SK-N-SH treated with all-trans-retinoic acid at 6 μM for 48 hours (cell line): ENCODE measurements around the gene GMPR2.

Experiments used
- ATAC-seq: fragments of 200-7000 bp; cut with Tn5 transposase; 3 replicates; pipeline ENCODE4 v1.9.1; 2020; ENCODE audit warnings: mild to moderate bottlenecking, moderate library complexity
- ARNTL ChIP-seq: fragments of 450-650 bp; formaldehyde crosslinking; IDR thresholded peaks from 2 replicates; pipeline ENCODE4 v1.5.0; 2020; ENCODE audit warnings: low read depth, mild to moderate bottlenecking, moderate library complexity, borderline replicate concordance
- BACH2 ChIP-seq: fragments of 250-450 bp; sonication (Bioruptor Pico); IDR thresholded peaks from 2 replicates; pipeline ENCODE4 v1.9.0; 2021; ENCODE audit warnings: mild to moderate bottlenecking, borderline replicate concordance
- CSDC2 ChIP-seq: fragments of 250-450 bp; sonication (Bioruptor Pico); IDR thresholded peaks from 2 replicates; pipeline ENCODE4 v1.5.0; 2020; ENCODE audit warnings: mild to moderate bottlenecking, moderate library complexity
- ISL1 ChIP-seq: fragments of 250-450 bp; sonication (Bioruptor Pico); IDR thresholded peaks from 2 replicates; pipeline ENCODE4 v2.1.2; 2022; ENCODE audit warnings: mild to moderate bottlenecking, moderate library complexity
- OSR1 ChIP-seq: fragments of 250-450 bp; sonication (Bioruptor Pico); IDR thresholded peaks from 2 replicates; pipeline ENCODE4 v1.8.0; 2022; ENCODE audit warnings: moderate library complexity, mild to moderate bottlenecking, inconsistent platforms
- PPARA ChIP-seq: fragments of 250-450 bp; sonication (Bioruptor Pico); IDR thresholded peaks from 2 replicates; pipeline ENCODE4 v1.5.0; 2020; ENCODE audit warnings: mild to moderate bottlenecking, borderline replicate concordance
- RARB ChIP-seq: fragments of 250-450 bp; sonication (Bioruptor Pico); IDR thresholded peaks from 2 replicates; pipeline ENCODE4 v1.8.0; 2021; ENCODE audit warnings: mild to moderate bottlenecking, moderate library complexity
- SNAI2 ChIP-seq: fragments of 250-450 bp; sonication (Bioruptor Pico); IDR thresholded peaks from 2 replicates; pipeline ENCODE4 v1.5.0; 2020; ENCODE audit warnings: mild to moderate bottlenecking, moderate library complexity
- TCF4 ChIP-seq: fragments of 250-450 bp; sonication (Bioruptor Pico); IDR thresholded peaks from 2 replicates; pipeline ENCODE4 v1.8.0; 2021; ENCODE audit warnings: mild to moderate bottlenecking, moderate library complexity, borderline replicate concordance
- TOX ChIP-seq: fragments of 250-450 bp; sonication (Bioruptor Pico); IDR thresholded peaks from 2 replicates; pipeline ENCODE4 v1.8.0; 2021; ENCODE audit warnings: mild to moderate bottlenecking, moderate library complexity, borderline replicate concordance
- ZC3H10 ChIP-seq: fragments of 250-450 bp; sonication (Bioruptor Pico); IDR thresholded peaks from 2 replicates; pipeline ENCODE4 v1.5.1; 2021; ENCODE audit warnings: mild to moderate bottlenecking, moderate library complexity
- ZFP3 ChIP-seq: fragments of 250-450 bp; sonication (Bioruptor Pico); IDR thresholded peaks from 2 replicates; pipeline ENCODE4 v1.5.0; 2020; ENCODE audit warnings: mild to moderate bottlenecking, moderate library complexity
- ZFP30 ChIP-seq: fragments of 450-650 bp; formaldehyde crosslinking; IDR thresholded peaks from 2 replicates; pipeline ENCODE4 v1.5.0; 2022; ENCODE audit warnings: mild to moderate bottlenecking, moderate library complexity
- ZNF565 ChIP-seq: fragments of 450-650 bp; formaldehyde crosslinking; conservative IDR thresholded peaks from 2 replicates; pipeline ENCODE4 v1.5.0; 2020; ENCODE audit warnings: low read depth, mild to moderate bottlenecking, moderate library complexity
- ZNF70 ChIP-seq: fragments of 450-650 bp; formaldehyde crosslinking; IDR thresholded peaks from 2 replicates; pipeline ENCODE4 v1.5.0; 2020; ENCODE audit warnings: mild to moderate bottlenecking, moderate library complexity
- TF ChIP-seq, protein P1 (sequence below): fragments of 250-450 bp; sonication (Bioruptor Pico); IDR thresholded peaks from 2 replicates; pipeline ENCODE4 v1.5.0; 2020; ENCODE audit warnings: mild to moderate bottlenecking, moderate library complexity
- TF ChIP-seq, protein P2 (sequence below): fragments of 250-450 bp; sonication (Bioruptor Pico); IDR thresholded peaks from 2 replicates; pipeline ENCODE4 v1.5.1; 2020; ENCODE audit warnings: low read depth, mild to moderate bottlenecking, moderate library complexity
- TF ChIP-seq, protein P3 (sequence below): fragments of 250-450 bp; sonication (Bioruptor Pico); IDR thresholded peaks from 2 replicates; pipeline ENCODE4 v1.8.0; 2021; ENCODE audit warnings: low read depth, mild to moderate bottlenecking, moderate library complexity, borderline replicate concordance
- TF ChIP-seq, protein P4 (sequence below): fragments of 250-450 bp; sonication (Bioruptor Pico); IDR thresholded peaks from 2 replicates; pipeline ENCODE4 v1.5.1; 2021; ENCODE audit warnings: mild to moderate bottlenecking, moderate library complexity

The GMPR2 gene

DNA sequence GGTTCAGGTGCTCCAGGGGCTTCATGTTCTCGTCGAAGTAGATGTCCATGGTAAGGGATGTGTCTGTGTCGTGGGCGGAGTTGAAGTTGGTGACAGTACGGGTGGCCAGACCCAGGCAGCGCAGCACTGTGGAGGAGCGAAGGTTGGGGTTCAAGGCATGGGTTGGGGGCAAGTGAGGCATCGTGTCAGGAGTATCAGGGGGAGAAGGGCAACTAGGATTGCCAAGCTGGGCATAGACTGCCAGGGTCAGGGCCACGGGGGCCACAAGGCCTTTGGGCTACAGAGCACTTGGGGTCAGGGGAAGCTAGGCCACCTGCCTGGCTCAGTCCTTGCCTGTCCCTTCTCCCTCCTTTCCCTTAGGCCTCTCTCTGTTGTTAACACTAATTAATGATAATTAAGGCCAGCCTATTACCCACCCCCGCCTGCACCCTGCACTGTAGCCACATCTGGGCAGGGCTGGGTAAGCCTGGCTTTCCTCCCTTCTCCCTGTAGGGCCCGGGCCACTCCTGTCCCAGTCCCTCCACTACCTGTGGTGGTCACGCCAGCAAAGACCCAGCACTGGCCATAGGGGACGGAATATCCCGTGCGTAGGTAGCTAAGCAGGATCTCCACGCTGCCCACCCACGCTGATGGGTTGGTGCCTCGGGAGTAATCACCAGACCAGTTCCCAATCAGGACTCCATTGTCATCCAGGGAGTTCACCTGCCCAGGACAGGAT is 26.0 kb downstream of the GMPR2 start:
- TF ChIP-seq, protein P1, sequence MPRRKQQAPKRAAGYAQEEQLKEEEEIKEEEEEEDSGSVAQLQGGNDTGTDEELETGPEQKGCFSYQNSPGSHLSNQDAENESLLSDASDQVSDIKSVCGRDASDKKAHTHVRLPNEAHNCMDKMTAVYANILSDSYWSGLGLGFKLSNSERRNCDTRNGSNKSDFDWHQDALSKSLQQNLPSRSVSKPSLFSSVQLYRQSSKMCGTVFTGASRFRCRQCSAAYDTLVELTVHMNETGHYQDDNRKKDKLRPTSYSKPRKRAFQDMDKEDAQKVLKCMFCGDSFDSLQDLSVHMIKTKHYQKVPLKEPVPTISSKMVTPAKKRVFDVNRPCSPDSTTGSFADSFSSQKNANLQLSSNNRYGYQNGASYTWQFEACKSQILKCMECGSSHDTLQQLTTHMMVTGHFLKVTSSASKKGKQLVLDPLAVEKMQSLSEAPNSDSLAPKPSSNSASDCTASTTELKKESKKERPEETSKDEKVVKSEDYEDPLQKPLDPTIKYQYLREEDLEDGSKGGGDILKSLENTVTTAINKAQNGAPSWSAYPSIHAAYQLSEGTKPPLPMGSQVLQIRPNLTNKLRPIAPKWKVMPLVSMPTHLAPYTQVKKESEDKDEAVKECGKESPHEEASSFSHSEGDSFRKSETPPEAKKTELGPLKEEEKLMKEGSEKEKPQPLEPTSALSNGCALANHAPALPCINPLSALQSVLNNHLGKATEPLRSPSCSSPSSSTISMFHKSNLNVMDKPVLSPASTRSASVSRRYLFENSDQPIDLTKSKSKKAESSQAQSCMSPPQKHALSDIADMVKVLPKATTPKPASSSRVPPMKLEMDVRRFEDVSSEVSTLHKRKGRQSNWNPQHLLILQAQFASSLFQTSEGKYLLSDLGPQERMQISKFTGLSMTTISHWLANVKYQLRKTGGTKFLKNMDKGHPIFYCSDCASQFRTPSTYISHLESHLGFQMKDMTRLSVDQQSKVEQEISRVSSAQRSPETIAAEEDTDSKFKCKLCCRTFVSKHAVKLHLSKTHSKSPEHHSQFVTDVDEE (CRISPR knock-in tag): no peak
- TF ChIP-seq, protein P2, sequence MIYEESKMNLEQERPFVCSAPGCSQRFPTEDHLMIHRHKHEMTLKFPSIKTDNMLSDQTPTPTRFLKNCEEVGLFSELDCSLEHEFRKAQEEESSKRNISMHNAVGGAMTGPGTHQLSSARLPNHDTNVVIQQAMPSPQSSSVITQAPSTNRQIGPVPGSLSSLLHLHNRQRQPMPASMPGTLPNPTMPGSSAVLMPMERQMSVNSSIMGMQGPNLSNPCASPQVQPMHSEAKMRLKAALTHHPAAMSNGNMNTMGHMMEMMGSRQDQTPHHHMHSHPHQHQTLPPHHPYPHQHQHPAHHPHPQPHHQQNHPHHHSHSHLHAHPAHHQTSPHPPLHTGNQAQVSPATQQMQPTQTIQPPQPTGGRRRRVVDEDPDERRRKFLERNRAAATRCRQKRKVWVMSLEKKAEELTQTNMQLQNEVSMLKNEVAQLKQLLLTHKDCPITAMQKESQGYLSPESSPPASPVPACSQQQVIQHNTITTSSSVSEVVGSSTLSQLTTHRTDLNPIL: no peak
- TF ChIP-seq ARNTL (CRISPR knock-in tag) (no peak), TOX (CRISPR knock-in tag) (no peak), ZFP30 (CRISPR knock-in tag) (no peak), ZC3H10 (no peak), RARB (CRISPR knock-in tag) (no peak), TCF4 (CRISPR knock-in tag) (no peak), ZNF565 (CRISPR knock-in tag) (no peak), PPARA (CRISPR knock-in tag) (no peak), ZFP3 (no peak), CSDC2 (CRISPR knock-in tag) (no peak), ZNF70 (CRISPR knock-in tag) (no peak)
- TF ChIP-seq, protein P3, sequence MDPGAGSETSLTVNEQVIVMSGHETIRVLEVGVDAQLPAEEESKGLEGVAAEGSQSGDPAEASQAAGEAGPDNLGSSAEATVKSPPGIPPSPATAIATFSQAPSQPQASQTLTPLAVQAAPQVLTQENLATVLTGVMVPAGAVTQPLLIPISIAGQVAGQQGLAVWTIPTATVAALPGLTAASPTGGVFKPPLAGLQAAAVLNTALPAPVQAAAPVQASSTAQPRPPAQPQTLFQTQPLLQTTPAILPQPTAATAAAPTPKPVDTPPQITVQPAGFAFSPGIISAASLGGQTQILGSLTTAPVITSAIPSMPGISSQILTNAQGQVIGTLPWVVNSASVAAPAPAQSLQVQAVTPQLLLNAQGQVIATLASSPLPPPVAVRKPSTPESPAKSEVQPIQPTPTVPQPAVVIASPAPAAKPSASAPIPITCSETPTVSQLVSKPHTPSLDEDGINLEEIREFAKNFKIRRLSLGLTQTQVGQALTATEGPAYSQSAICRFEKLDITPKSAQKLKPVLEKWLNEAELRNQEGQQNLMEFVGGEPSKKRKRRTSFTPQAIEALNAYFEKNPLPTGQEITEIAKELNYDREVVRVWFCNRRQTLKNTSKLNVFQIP (CRISPR knock-in tag): no peak
- TF ChIP-seq, all 23 proteins: peak for 0
- no peak for ATAC-seq

DNA sequence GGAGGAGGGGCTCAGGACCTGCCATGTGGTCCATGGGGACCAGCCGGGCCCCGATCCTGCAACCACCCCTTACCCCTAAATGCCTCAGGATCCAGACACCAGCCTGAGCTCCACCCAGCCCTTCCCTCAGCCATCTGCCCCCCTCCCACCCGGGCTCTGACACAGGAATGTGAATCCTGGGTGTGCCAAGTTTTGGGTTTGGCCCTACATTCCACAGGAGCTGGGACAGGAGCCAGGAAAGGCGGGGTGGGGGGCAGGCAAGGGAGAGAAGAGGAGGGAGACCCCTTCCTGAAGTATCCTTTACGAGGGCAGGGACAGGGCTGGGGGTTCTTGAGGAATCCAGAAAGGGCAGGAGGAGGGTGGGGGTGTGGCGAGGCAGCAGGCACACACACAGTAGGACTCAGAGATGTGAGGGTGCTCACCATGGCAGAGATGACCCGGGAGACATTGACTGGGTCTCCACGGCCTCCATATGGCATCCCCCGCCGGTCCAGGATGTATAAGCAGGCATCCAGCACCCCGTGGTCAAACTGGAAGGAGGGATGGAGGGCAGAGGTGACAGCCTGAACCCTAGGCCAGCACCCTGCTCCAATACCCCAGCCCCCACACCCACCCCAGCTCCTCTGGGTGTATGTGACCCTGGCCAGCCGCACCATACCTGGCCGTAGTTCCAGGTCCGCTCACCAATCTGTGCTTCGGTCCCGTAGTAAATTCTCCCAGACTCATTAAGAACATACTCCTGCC is 26.7 kb downstream of the GMPR2 start:
- TF ChIP-seq, protein P3 (CRISPR knock-in tag): no peak
- no peak for TF ChIP-seq ZNF70 (CRISPR knock-in tag)
- no peak for TF ChIP-seq TOX (CRISPR knock-in tag)
- TF ChIP-seq, protein P2: no peak
- no peak for TF ChIP-seq TCF4 (CRISPR knock-in tag)
- no peak for TF ChIP-seq BACH2 (CRISPR knock-in tag)
- TF ChIP-seq CSDC2 (CRISPR knock-in tag): no peak
- no peak for TF ChIP-seq ZFP30 (CRISPR knock-in tag)
- TF ChIP-seq OSR1 (CRISPR knock-in tag): no peak
- no peak for TF ChIP-seq ZFP3
- no peak for TF ChIP-seq ISL1 (CRISPR knock-in tag)
- no peak for TF ChIP-seq RARB (CRISPR knock-in tag)
- no peak for TF ChIP-seq ZC3H10
- TF ChIP-seq, protein P1 (CRISPR knock-in tag): no peak
- no peak for TF ChIP-seq PPARA (CRISPR knock-in tag)
- TF ChIP-seq, protein P4, sequence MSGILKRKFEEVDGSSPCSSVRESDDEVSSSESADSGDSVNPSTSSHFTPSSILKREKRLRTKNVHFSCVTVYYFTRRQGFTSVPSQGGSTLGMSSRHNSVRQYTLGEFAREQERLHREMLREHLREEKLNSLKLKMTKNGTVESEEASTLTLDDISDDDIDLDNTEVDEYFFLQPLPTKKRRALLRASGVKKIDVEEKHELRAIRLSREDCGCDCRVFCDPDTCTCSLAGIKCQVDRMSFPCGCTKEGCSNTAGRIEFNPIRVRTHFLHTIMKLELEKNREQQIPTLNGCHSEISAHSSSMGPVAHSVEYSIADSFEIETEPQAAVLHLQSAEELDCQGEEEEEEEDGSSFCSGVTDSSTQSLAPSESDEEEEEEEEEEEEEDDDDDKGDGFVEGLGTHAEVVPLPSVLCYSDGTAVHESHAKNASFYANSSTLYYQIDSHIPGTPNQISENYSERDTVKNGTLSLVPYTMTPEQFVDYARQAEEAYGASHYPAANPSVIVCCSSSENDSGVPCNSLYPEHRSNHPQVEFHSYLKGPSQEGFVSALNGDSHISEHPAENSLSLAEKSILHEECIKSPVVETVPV: no peak
- no peak for TF ChIP-seq SNAI2 (CRISPR knock-in tag)
- TF ChIP-seq, all 23 proteins: peak for 0
- ATAC-seq: peak; percentile 56
